A549 (cell line): Measurements from ENCODE around the gene TMEM203. TPM values are rescaled to one million over a fixed set of nuclear protein-coding genes. Genes with fewer than 3 reads are reported as not detected.

Source experiments
- ATAC-seq, 2 experiments: fragments of 200-7000 bp in 1 of 2; fragments of >200 bp in 1 of 2; cut with Nextera tagmentation in 1 of 2; cut with Tn5 transposase in 1 of 2; 3 replicates each; pipeline versions ENCODE4 v1.8.0 to v1.9.1; 2018 to 2020; ENCODE audit warnings: mild to moderate bottlenecking in 1 of 2, moderate library complexity in 1 of 2
- CTCF ChIA-PET: fragments of 300-600 bp; sonication (Branson Sonifier 250); formaldehyde crosslinking; extraction: SDS; loops from one replicate; lab custom pipeline; 2021; ENCODE audit warnings: antibody characterized with exemption, inconsistent platforms; lab: Yijun Ruan, JAX
- POLR2A ChIA-PET: fragments of 350-600 bp; formaldehyde crosslinking; extraction: SDS; loops from one replicate; lab custom pipeline; 2021; ENCODE audit warnings: antibody characterized with exemption, inconsistent platforms; lab: Yijun Ruan, JAX
- DNase-seq, 2 experiments: peaks; one replicate each; pipeline versions ENCODE4 v3.0.0 to v3.0.0-alpha.2; 2011 to 2016; ENCODE audit warnings: low read depth in 1 of 2, low spot score in 1 of 2
- FAIRE-seq: peaks from 2 replicates; lab custom pipeline; 2011; peaks lifted over from hg19 to GRCh38; lab: Jason Lieb, UNC
- H3K27ac ChIP-seq, 2 experiments: fragments of >200 bp; sonication (Bioruptor Twin); formaldehyde crosslinking; 3 replicates each; pipeline ENCODE4 v1.5.1; 2016 to 2017
- H3K4me1 ChIP-seq: fragments of >200 bp; sonication (Bioruptor Twin); formaldehyde crosslinking; 3 replicates; pipeline ENCODE4 v1.6.1; 2016
- H3K4me2 ChIP-seq: fragments of >200 bp; sonication (Bioruptor Twin); formaldehyde crosslinking; 3 replicates; pipeline ENCODE4 v1.6.1; 2016
- H3K4me3 ChIP-seq: fragments of >200 bp; sonication (Bioruptor Twin); formaldehyde crosslinking; 3 replicates; pipeline ENCODE4 v1.5.1; 2016
- H3K9me3 ChIP-seq: fragments of >200 bp; sonication (Bioruptor Twin); formaldehyde crosslinking; 3 replicates; pipeline ENCODE4 v1.6.1; 2016
- CBX2 ChIP-seq: fragments of 200-600 bp; sonication (generic); IDR thresholded peaks from 2 replicates; pipeline ENCODE4 v1.6.1; 2016; ENCODE audit warnings: low read depth, mild to moderate bottlenecking, borderline replicate concordance
- HES2 ChIP-seq: fragments of >200 bp; sonication (Bioruptor Twin); formaldehyde crosslinking; IDR thresholded peaks from 2 replicates; pipeline ENCODE4 v1.6.1; 2016
- HMGXB4 ChIP-seq: fragments of 250-450 bp; sonication (Bioruptor Pico); IDR thresholded peaks from 2 replicates; pipeline ENCODE4 v1.5.0; 2021; ENCODE audit warnings: mild to moderate bottlenecking, moderate library complexity, borderline replicate concordance
- HOXB5 ChIP-seq: fragments of 250-450 bp; sonication (Bioruptor Pico); IDR thresholded peaks from 2 replicates; pipeline ENCODE4 v1.5.0; 2020; ENCODE audit warnings: mild to moderate bottlenecking, moderate library complexity
- JUNB ChIP-seq: fragments of >200 bp; sonication (Bioruptor Twin); formaldehyde crosslinking; IDR thresholded peaks from 2 replicates; pipeline ENCODE4 v1.6.1; 2016
- KDM5A ChIP-seq: fragments of 200-600 bp; sonication (generic); IDR thresholded peaks from 2 replicates; pipeline ENCODE4 v1.6.1; 2016; ENCODE audit warnings: antibody characterized with exemption, mild to moderate bottlenecking
- MAFK ChIP-seq: fragments of 450-650 bp; IDR thresholded peaks from 2 replicates; pipeline ENCODE4 v1.6.1; 2014; ENCODE audit not compliant: partially characterized antibody
- NFE2L2 ChIP-seq: fragments of 150-350 bp; conservative IDR thresholded peaks from 2 replicates; pipeline ENCODE4 v1.6.1; 2014; ENCODE audit warnings: low read length
- POLR2A ChIP-seq: IDR thresholded peaks from 2 replicates; pipeline ENCODE4 v1.6.1; 2012; ENCODE audit warnings: mild to moderate bottlenecking, low read length
- RCOR1 ChIP-seq: fragments of 150-350 bp; IDR thresholded peaks from 2 replicates; pipeline ENCODE4 v1.6.1; 2014; ENCODE audit warnings: antibody characterized with exemption, low read length, low read depth
- REST ChIP-seq: fragments of 200-600 bp; sonication (generic); IDR thresholded peaks from 2 replicates; pipeline ENCODE4 v1.6.1; 2016; ENCODE audit warnings: antibody characterized with exemption, mild to moderate bottlenecking, moderate library complexity
- TFCP2L1 ChIP-seq: fragments of 250-450 bp; sonication (Bioruptor Pico); IDR thresholded peaks from 2 replicates; pipeline ENCODE4 v1.5.0; 2021; ENCODE audit warnings: mild to moderate bottlenecking
- ZC3H11A ChIP-seq: fragments of 450-650 bp; IDR thresholded peaks from 2 replicates; pipeline ENCODE4 v1.6.1; 2014; ENCODE audit warnings: antibody characterized with exemption, mild to moderate bottlenecking
- ZFP36 ChIP-seq: fragments of 450-650 bp; IDR thresholded peaks from 2 replicates; pipeline ENCODE4 v1.6.1; 2014; ENCODE audit warnings: borderline replicate concordance; ENCODE audit not compliant: partially characterized antibody
- WGBS: methylation state at CpG from one replicate; pipeline ENCODE4 v1.1.6; 2017; ENCODE audit errors: missing lambda C conversion rate; 5-methylcytosine and 5-hydroxymethylcytosine counted together
- polyA plus RNA-seq, 4 experiments: library from polyadenylated mRNA; depleted of rRNA in 3 of 4; stranded (reverse); fragments of >200 nt; fragmentation: RNase III in 1 of 4; extraction: RNeasy Plus Mini Kit Qiagen cat#74134 plus additional on column Dnase treatment in 1 of 4; gene quantifications; 2 replicates in 3 of 4; 3 replicates in 1 of 4; pipeline ENCODE4 v1.2.3, GENCODE V29; 2011 to 2017
- TF ChIP-seq, protein P1 (sequence below): IDR thresholded peaks from 2 replicates; pipeline ENCODE4 v1.6.1; 2012; ENCODE audit warnings: low read depth, borderline replicate concordance
- TF ChIP-seq, protein P2 (sequence below): IDR thresholded peaks from 2 replicates; pipeline ENCODE4 v1.6.1; 2012

Gene TMEM203
- polyA plus RNA-seq, 2 of the 4 experiments (the other 2 are of a cell fraction) = 31.0 to 47.3 TPM

GRCh38 chr9:137230705-137231371, 25.4 kb upstream of the TMEM203 start, which contains the start of gene SLC34A3:
Gene SLC34A3, plus strand, starts transcription at chr9:137230901. Its CDS starts 802 bp downstream, at chr9:137231703.
- peak; percentile 7 for TF ChIP-seq ZFP36
- TF ChIP-seq REST = no peak
- H3K9me3 ChIP-seq = no peaks in the 10 kb centered on the region
- ChIA-PET POLR2A (interaction anchor here (0.8 to 1.7 kb wide), 3 partner anchors 10 to 12 kb away, joined by 3 to 10 read pairs (median 4); partner anchors contain the start of gene TUBB4B), CTCF (interaction anchor here (1.1 to 10.1 kb wide), 6 partner anchors 9 to 113 kb away, joined by 3 to 81 read pairs (median 4); partner anchors contain the start of genes ANAPC2, SSNA1 and TUBB4B)
- WGBS = 65% methylated on average over 7 of the region's 14 CpGs
- DNase-seq = no peak
- peaks cover 41% of the 10 kb centered on the region for H3K4me1 ChIP-seq
- ATAC-seq = no peak
- H3K27ac ChIP-seq = peak within 1 kb of the TSS in 1 of 2 experiments; percentile 49; a peak in 2 of 6 replicates
- no peak within 1 kb of the TSS for H3K4me3 ChIP-seq
- H3K4me2 ChIP-seq = peak within 1 kb of the TSS; percentile 32; the same call in 1 of the 3 replicates
- no peak for FAIRE-seq

DNA sequence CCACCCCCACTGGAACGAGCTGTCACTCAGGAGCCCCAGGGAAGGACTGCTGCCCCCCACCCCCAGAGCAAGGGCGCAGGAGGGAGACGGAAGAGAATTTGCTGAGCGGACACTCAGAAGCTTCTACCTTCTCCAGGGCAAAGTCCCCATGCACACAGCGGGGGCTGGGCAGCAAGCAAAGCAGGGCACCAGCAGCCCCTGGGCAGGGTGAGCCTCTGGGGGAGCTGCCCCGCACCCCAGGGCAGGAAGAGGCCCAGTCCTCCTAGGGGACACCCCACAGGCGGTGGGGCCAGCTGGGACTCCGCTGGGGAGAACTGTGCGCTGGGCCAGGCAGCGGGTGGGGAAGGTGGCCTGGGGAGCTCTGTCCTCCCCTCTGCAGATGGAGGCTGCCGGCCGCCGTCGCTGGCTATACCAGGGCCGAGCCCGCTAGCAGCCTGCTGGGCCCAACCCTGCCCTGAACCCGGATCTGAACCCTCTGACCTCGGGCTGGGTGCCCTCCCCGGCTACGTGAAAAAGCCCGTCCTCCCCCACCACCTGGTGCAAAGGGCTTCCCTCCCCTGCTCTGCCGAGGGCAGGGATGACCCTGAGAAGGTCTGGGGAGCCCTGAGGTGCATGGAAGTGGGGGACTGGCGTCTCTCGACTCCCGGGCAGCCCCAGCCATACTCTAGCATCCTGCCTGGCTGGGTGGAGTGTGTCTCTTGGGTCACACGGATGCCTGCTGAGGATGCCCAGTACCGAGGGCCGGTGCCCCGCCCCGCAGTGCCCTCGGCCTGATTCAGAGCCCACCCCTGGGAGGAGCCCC, 24.7 kb upstream of the TMEM203 start:
- no peak for DNase-seq
- ChIA-PET CTCF (interaction anchor here (0.7 to 10.1 kb wide), 14 partner anchors 11 to 442 kb away, joined by 3 to 81 read pairs (median 3); partner anchors contain the start of genes ANAPC2, NELFB, NPDC1 and SSNA1), POLR2A (interaction anchor here (0.7 to 1.7 kb wide), 3 partner anchors 10 to 63 kb away, joined by 3 to 10 read pairs (median 4); no protein-coding TSS in a partner anchor)

GRCh38 chr9:137228968-137229896, 23.8 kb upstream of the TMEM203 start:
- Histone ChIP-seq H3K4me2 (no peak overlapping the region), H3K9me3 (no peaks in the 10 kb centered on the region), H3K4me3 (no peak overlapping the region), H3K27ac (peak overlapping the region in 1 of 2 experiments; percentile 27; a peak in 1 of 6 replicates), H3K4me1 (peaks cover 57% of the 10 kb centered on the region)
- ChIA-PET POLR2A (interaction anchor here (0.7 to 1.7 kb wide), 3 partner anchors 10 to 62 kb away, joined by 3 to 10 read pairs (median 4); no protein-coding TSS in a partner anchor), CTCF (interaction anchor here (0.7 to 10.1 kb wide), 16 partner anchors 11 to 441 kb away, joined by 3 to 113 read pairs (median 3); partner anchors contain the start of genes ANAPC2, NELFB, NPDC1 and SSNA1)
- FAIRE-seq = no peak
- no peak for ATAC-seq
- TF ChIP-seq, protein P1, sequence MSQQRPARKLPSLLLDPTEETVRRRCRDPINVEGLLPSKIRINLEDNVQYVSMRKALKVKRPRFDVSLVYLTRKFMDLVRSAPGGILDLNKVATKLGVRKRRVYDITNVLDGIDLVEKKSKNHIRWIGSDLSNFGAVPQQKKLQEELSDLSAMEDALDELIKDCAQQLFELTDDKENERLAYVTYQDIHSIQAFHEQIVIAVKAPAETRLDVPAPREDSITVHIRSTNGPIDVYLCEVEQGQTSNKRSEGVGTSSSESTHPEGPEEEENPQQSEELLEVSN = no peak
- TF ChIP-seq HMGXB4 (CRISPR knock-in tag) (no peak), NFE2L2 (no peak), KDM5A (no peak), ZC3H11A (no peak), JUNB (no peak), HOXB5 (CRISPR knock-in tag) (no peak), RCOR1 (no peak), POLR2A (no peak), CBX2 (no peak), TFCP2L1 (CRISPR knock-in tag) (no peak)
- TF ChIP-seq, protein P2, sequence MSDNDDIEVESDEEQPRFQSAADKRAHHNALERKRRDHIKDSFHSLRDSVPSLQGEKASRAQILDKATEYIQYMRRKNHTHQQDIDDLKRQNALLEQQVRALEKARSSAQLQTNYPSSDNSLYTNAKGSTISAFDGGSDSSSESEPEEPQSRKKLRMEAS = no peak
- WGBS = 83% methylated on average over 18 of the region's 27 CpGs
- DNase-seq = no peak

More for the DNA sequence above, 24.7 kb upstream of the TMEM203 start:
- no peak overlapping the region for H3K4me3 ChIP-seq
- WGBS = 64% methylated on average over 14 of the region's 31 CpGs
- peaks cover 48% of the 10 kb centered on the region for H3K4me1 ChIP-seq
- FAIRE-seq (no peak), ATAC-seq (peak in 1 of 2 experiments; percentile 23; a peak in 3 of 6 replicates)
- TF ChIP-seq TFCP2L1 (CRISPR knock-in tag) = no peak
- peak; percentile 81 for TF ChIP-seq MAFK
- no peak for TF ChIP-seq HES2
- H3K4me2 ChIP-seq = peak overlapping the region; percentile 32; the same call in 1 of the 3 replicates
- no peaks in the 10 kb centered on the region for H3K9me3 ChIP-seq
- H3K27ac ChIP-seq = peak overlapping the region in 1 of 2 experiments; percentile 49; a peak in 2 of 6 replicates
